ENCODE measurements around the gene DUSP14.

DUSP14 gene

GRCh38 chr17:37547986-37548385 is 58.3 kb downstream of the DUSP14 start:
- Histone ChIP-seq H3K27me3 (ENCODE audit: control insufficient read depth, insufficient read depth, low read length) (no peaks in the 10 kb centered on the region), H3K36me3 (ENCODE audit: control insufficient read depth, insufficient read depth, low read length) (peaks cover 1% of the 10 kb centered on the region), H3K4me1 (ENCODE audit: control insufficient read depth, insufficient read depth, low read length) (no peaks in the 10 kb centered on the region), H3K9me3 (ENCODE audit: control insufficient read depth, insufficient read depth, low read length) (no peaks in the 10 kb centered on the region), H3K9ac (ENCODE audit: low read depth, low read length) (no peak overlapping the region), H3K4me3 (ENCODE audit: low read depth, low read length) (no peak overlapping the region)

DNA sequence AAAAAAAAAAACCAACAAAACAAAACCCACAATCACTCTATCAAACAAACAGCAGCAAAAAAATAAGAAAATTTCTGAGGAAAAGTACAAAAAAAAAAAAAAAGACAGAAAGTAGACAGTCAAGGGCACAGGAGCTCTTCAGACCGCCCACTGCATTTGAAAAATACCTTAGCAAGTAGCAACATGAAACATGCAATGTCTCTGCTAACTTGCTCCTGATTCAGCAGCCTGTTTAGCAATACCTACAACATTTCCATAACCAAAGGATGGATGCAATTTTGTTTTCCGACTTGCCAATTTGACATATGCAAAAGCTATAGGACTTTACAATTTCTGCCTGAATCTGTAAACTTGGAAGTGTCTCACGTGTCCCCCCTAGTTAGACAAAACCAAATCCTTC is 62.1 kb downstream of the DUSP14 start:
- Histone ChIP-seq H3K9ac (ENCODE audit: low read depth, low read length) (no peak overlapping the region), H3K9me3 (ENCODE audit: control insufficient read depth, insufficient read depth, low read length) (no peaks in the 10 kb centered on the region), H3K36me3 (ENCODE audit: control insufficient read depth, insufficient read depth, low read length) (peaks cover 6% of the 10 kb centered on the region), H3K4me1 (ENCODE audit: control insufficient read depth, insufficient read depth, low read length) (no peaks in the 10 kb centered on the region), H3K4me3 (ENCODE audit: low read depth, low read length) (no peak overlapping the region), H3K27me3 (ENCODE audit: control insufficient read depth, insufficient read depth, low read length) (no peaks in the 10 kb centered on the region)

- Histone ChIP-seq H3K27me3 (ENCODE audit: control insufficient read depth, insufficient read depth, low read length) (no peaks in the 10 kb centered on the region), H3K9me3 (ENCODE audit: control insufficient read depth, insufficient read depth, low read length) (no peaks in the 10 kb centered on the region), H3K36me3 (ENCODE audit: control insufficient read depth, insufficient read depth, low read length) (peaks cover 6% of the 10 kb centered on the region), H3K4me1 (ENCODE audit: control insufficient read depth, insufficient read depth, low read length) (no peaks in the 10 kb centered on the region), H3K4me3 (ENCODE audit: low read depth, low read length) (no peak overlapping the region), H3K9ac (ENCODE audit: low read depth, low read length) (no peak overlapping the region)
Measured at GRCh38 chr17:37553401-37553966, 63.8 kb downstream of the DUSP14 start.

DNA sequence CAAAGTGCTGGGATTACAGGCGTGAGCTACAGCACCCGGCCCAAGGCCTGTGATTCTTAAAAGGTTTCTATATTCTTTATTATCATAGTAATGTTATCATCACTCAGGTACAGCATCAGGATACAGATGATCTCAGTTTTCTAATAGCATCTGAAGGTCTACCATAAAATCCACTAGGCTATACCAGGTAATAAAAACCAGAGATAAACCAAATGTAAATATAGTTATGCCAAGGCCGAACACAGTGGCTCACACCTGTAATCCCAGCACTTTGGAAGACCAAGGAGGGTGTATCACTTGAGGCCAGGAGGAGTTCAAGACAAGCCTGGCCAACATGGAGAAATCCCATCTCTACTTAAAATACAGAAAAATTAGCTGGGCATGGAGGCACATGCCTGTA is 65.7 kb downstream of the DUSP14 start:
- peaks cover 6% of the 10 kb centered on the region for H3K36me3 ChIP-seq (ENCODE audit: control insufficient read depth, insufficient read depth, low read length)
- H3K9ac ChIP-seq (ENCODE audit: low read depth, low read length): no peak overlapping the region
- H3K4me3 ChIP-seq (ENCODE audit: low read depth, low read length): no peak overlapping the region
- no peaks in the 10 kb centered on the region for H3K4me1 ChIP-seq (ENCODE audit: control insufficient read depth, insufficient read depth, low read length)
- no peaks in the 10 kb centered on the region for H3K9me3 ChIP-seq (ENCODE audit: control insufficient read depth, insufficient read depth, low read length)
- no peaks in the 10 kb centered on the region for H3K27me3 ChIP-seq (ENCODE audit: control insufficient read depth, insufficient read depth, low read length)

GRCh38 chr17:37557482-37557881 is 67.8 kb downstream of the DUSP14 start:
- no peaks in the 10 kb centered on the region for H3K9me3 ChIP-seq (ENCODE audit: control insufficient read depth, insufficient read depth, low read length)
- H3K4me1 ChIP-seq (ENCODE audit: control insufficient read depth, insufficient read depth, low read length): peaks cover 4% of the 10 kb centered on the region
- H3K27me3 ChIP-seq (ENCODE audit: control insufficient read depth, insufficient read depth, low read length): no peaks in the 10 kb centered on the region
- peaks cover 9% of the 10 kb centered on the region for H3K36me3 ChIP-seq (ENCODE audit: control insufficient read depth, insufficient read depth, low read length)
- H3K9ac ChIP-seq (ENCODE audit: low read depth, low read length): no peak overlapping the region
- H3K4me3 ChIP-seq (ENCODE audit: low read depth, low read length): no peak overlapping the region

DNA sequence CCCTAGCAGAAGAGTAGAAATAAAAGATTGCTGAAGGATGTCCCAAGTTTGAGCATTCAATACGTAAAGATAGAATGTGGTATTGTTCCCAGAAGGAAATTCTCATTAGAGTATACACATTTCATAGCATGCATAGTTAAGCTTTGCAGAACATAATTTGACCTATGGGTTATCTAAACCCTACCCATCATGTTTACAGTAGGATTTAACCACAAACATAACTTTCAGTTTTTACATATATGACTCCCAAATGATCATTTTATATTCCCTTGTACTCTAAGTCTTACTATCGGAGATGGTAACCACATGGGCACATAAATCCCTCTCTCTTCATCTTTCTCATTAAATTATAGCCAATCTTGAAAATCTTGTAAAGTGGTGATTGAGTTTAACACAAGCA is 68.6 kb downstream of the DUSP14 start:
- no peaks in the 10 kb centered on the region for H3K9me3 ChIP-seq (ENCODE audit: control insufficient read depth, insufficient read depth, low read length)
- peaks cover 4% of the 10 kb centered on the region for H3K36me3 ChIP-seq (ENCODE audit: control insufficient read depth, insufficient read depth, low read length)

DNA sequence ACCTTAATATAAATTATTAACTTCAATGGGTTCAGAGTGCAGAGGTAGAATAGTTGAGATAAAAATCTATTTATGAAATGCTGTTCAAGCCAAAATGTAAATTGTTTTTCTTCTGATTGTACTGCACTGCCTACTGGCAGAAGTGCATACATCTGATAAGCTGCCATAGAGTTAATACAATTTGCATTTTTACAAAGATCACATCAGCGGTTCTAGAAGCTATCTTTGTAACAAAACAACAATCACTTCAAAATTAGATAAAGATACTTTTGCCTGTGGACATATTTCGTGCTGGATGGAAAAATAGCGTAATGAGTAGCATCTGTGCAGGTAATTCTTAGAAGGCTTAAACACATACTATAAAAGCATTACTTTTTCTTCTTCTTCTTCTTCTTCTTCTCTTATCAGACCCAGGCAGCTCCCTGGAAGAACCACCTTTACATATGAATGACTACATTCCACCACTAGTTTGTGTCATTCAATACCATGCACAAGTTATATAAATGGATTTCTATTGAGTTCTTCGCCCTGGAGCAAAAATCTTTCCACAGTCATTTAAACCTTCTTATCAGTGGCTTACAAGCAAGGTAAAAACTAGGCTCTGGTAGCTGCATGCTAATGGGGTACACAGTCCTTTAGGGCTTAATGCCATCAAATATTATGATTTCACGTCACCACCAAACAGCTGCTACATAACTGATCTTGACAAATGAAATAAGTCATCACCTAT is 72.5 kb downstream of the DUSP14 start:
- no peaks in the 10 kb centered on the region for H3K27me3 ChIP-seq (ENCODE audit: control insufficient read depth, insufficient read depth, low read length)
- H3K36me3 ChIP-seq (ENCODE audit: control insufficient read depth, insufficient read depth, low read length): peaks cover 7% of the 10 kb centered on the region
- H3K4me1 ChIP-seq (ENCODE audit: control insufficient read depth, insufficient read depth, low read length): peaks cover 5% of the 10 kb centered on the region
- H3K9me3 ChIP-seq (ENCODE audit: control insufficient read depth, insufficient read depth, low read length): no peaks in the 10 kb centered on the region
- H3K4me3 ChIP-seq (ENCODE audit: low read depth, low read length): no peak overlapping the region
- H3K9ac ChIP-seq (ENCODE audit: low read depth, low read length): no peak overlapping the region

More for the DNA sequence above, 68.6 kb downstream of the DUSP14 start:
- H3K4me1 ChIP-seq (ENCODE audit: control insufficient read depth, insufficient read depth, low read length): peaks cover 5% of the 10 kb centered on the region
- no peaks in the 10 kb centered on the region for H3K27me3 ChIP-seq (ENCODE audit: control insufficient read depth, insufficient read depth, low read length)
- no peak overlapping the region for H3K4me3 ChIP-seq (ENCODE audit: low read depth, low read length)
- no peak overlapping the region for H3K9ac ChIP-seq (ENCODE audit: low read depth, low read length)
